Loucy (cell line): ENCODE results near the gene MYO1D.

Experiments used
- H2AFZ ChIP-seq: fragments of 200-600 bp; sonication (generic); 2 replicates; pipeline ENCODE4 v1.6.0; 2016; ENCODE audit warnings: antibody characterized with exemption, mild to moderate bottlenecking, low read length, moderate library complexity
- H3F3A ChIP-seq: fragments of 200-600 bp; 2 replicates; pipeline ENCODE4 v1.6.0; 2016; ENCODE audit warnings: antibody characterized with exemption, low read depth, mild to moderate bottlenecking
- H3K27me3 ChIP-seq: fragments of 200-600 bp; sonication (generic); 2 replicates; pipeline ENCODE4 v1.6.1; 2014; ENCODE audit warnings: low read length, mild to moderate bottlenecking; ENCODE audit not compliant: insufficient read depth, poor library complexity, severe bottlenecking
- H3K36me3 ChIP-seq: fragments of 200-600 bp; sonication (generic); 2 replicates; pipeline ENCODE4 v1.6.1; 2016; ENCODE audit warnings: low read length; ENCODE audit not compliant: insufficient read depth
- H3K4me1 ChIP-seq: fragments of 200-600 bp; sonication (generic); 2 replicates; pipeline ENCODE4 v1.5.1; 2014; ENCODE audit warnings: low read length, mild to moderate bottlenecking; ENCODE audit not compliant: insufficient read depth, poor library complexity, severe bottlenecking
- H3K4me2 ChIP-seq: fragments of 200-600 bp; sonication (generic); 2 replicates; pipeline ENCODE4 v1.6.0; 2014; ENCODE audit warnings: antibody characterized with exemption, low read length, low read depth, mild to moderate bottlenecking; ENCODE audit not compliant: poor library complexity, severe bottlenecking
- H3K4me3 ChIP-seq: fragments of 200-600 bp; sonication (generic); 2 replicates; pipeline ENCODE4 v1.5.1; 2014; ENCODE audit warnings: low read length, mild to moderate bottlenecking, mixed read lengths; ENCODE audit not compliant: poor library complexity, severe bottlenecking
- H3K79me2 ChIP-seq: fragments of 200-600 bp; sonication (generic); 2 replicates; pipeline ENCODE4 v1.6.1; 2014; ENCODE audit warnings: low read length; ENCODE audit not compliant: insufficient read depth
- H3K9ac ChIP-seq: fragments of 200-600 bp; sonication (generic); 2 replicates; pipeline ENCODE4 v1.6.0; 2014; ENCODE audit warnings: mild to moderate bottlenecking, low read depth, low read length, moderate library complexity; ENCODE audit not compliant: poor library complexity, severe bottlenecking
- H3K9me2 ChIP-seq: fragments of 200-600 bp; sonication (generic); replicated peaks from 2 replicates; pipeline ENCODE4 v1.6.1; 2016; ENCODE audit warnings: low read depth, low read length, mixed read lengths
- H3K9me3 ChIP-seq: fragments of 200-600 bp; sonication (generic); 2 replicates; pipeline ENCODE4 v1.6.1; 2014; ENCODE audit warnings: mild to moderate bottlenecking, antibody characterized with exemption, low read length, low read depth; ENCODE audit not compliant: insufficient read depth
- H4K20me1 ChIP-seq: fragments of 200-600 bp; sonication (generic); 2 replicates; pipeline ENCODE4 v1.6.0; 2014; ENCODE audit warnings: antibody characterized with exemption, low read length, mild to moderate bottlenecking; ENCODE audit not compliant: insufficient read depth, poor library complexity, severe bottlenecking
- EZH2phosphoT487 ChIP-seq: fragments of 200-600 bp; IDR thresholded peaks from 2 replicates; pipeline ENCODE4 v1.6.1; 2018; ENCODE audit warnings: antibody characterized with exemption, mild to moderate bottlenecking, moderate library complexity, borderline replicate concordance
- TF ChIP-seq, protein P1 (sequence below): fragments of 200-600 bp; sonication (generic); conservative IDR thresholded peaks from 2 replicates; pipeline ENCODE4 v1.5.1; 2014; ENCODE audit warnings: mild to moderate bottlenecking, antibody characterized with exemption, low read length

Gene MYO1D

DNA sequence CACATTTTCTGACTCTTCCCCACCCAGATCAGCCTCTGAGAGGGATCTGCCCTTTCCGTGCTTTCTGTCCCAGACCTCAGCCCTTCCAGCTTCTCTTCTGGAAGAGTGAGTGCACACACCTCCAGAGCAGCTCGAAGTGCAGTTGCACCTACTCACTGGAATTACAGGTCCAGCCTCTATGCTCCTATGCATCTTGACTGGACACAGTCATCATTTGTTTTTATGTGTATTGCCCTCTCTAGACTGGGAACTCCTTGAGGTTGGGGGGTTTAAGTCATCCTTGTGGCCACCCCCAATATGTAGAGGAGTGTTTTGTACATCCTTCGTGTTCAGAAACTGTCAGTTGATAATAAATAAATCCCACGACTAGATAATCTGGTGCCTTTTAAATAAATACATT lies 308.2 kb downstream of the MYO1D start:
- Histone ChIP-seq H3K4me1 (peaks cover 9% of the 10 kb centered on the region), H3K4me3 (no peak overlapping the region), H4K20me1 (no peaks in the 10 kb centered on the region), H3K9me2 (no peaks in the 10 kb centered on the region), H2AFZ (no peak overlapping the region), H3K9me3 (no peaks in the 10 kb centered on the region), H3K4me2 (no peak overlapping the region), H3F3A (no peaks in the 10 kb centered on the region), H3K36me3 (no peaks in the 10 kb centered on the region), H3K27me3 (no peaks in the 10 kb centered on the region), H3K9ac (no peak overlapping the region), H3K79me2 (no peaks in the 10 kb centered on the region)
- TF ChIP-seq, protein P1, sequence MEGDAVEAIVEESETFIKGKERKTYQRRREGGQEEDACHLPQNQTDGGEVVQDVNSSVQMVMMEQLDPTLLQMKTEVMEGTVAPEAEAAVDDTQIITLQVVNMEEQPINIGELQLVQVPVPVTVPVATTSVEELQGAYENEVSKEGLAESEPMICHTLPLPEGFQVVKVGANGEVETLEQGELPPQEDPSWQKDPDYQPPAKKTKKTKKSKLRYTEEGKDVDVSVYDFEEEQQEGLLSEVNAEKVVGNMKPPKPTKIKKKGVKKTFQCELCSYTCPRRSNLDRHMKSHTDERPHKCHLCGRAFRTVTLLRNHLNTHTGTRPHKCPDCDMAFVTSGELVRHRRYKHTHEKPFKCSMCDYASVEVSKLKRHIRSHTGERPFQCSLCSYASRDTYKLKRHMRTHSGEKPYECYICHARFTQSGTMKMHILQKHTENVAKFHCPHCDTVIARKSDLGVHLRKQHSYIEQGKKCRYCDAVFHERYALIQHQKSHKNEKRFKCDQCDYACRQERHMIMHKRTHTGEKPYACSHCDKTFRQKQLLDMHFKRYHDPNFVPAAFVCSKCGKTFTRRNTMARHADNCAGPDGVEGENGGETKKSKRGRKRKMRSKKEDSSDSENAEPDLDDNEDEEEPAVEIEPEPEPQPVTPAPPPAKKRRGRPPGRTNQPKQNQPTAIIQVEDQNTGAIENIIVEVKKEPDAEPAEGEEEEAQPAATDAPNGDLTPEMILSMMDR: no peak
- no peak for TF ChIP-seq EZH2phosphoT487

DNA sequence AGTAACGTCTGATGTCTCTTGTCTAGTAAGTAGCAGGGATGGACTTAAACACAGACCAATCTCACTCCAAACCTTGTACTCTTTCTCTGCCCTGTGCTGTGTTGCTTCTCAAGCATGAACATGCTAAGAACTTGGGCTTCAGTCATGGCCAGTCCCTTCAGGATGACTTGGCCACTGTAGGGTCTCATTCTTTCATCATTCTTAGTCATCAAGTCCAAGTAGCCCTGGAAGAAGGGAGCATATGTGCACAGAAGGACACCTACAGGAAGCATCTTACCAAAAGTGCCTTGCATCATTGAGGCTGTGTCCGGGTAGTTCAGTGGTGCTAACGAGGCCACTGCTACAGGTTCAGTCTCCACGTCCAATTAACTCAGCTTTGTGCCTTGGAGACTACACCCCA lies 309.4 kb downstream of the MYO1D start:
- Histone ChIP-seq H3K9ac (no peak overlapping the region), H4K20me1 (no peaks in the 10 kb centered on the region), H3K4me2 (no peak overlapping the region), H3F3A (no peaks in the 10 kb centered on the region), H3K9me3 (no peaks in the 10 kb centered on the region), H3K27me3 (no peaks in the 10 kb centered on the region), H3K9me2 (no peaks in the 10 kb centered on the region), H3K79me2 (no peaks in the 10 kb centered on the region), H2AFZ (no peak overlapping the region), H3K4me3 (no peak overlapping the region), H3K36me3 (no peaks in the 10 kb centered on the region), H3K4me1 (peaks cover 9% of the 10 kb centered on the region)
- no peak for TF ChIP-seq EZH2phosphoT487
- TF ChIP-seq, protein P1: no peak

DNA sequence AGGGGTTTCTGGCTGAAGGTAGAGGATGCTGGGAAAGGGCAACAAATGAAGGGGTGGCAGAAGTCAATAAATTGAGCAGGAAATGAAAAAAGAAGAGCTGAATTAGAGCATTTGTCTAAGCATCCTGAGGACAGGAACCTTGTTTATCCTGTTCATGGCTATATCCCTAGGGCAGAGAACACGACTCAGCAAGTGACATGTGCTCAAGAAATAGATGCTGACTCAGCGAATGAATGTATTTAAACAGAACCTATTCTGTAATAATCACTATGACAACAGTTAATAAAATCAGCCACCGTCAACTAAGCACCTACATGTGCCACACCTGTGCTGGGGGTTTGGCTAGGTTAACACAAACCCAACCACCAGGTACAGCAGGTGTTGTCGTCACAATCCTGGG lies 309.8 kb downstream of the MYO1D start:
- no peak overlapping the region for H3K4me2 ChIP-seq
- no peak for TF ChIP-seq EZH2phosphoT487
- TF ChIP-seq, protein P1: no peak
- no peaks in the 10 kb centered on the region for H3K27me3 ChIP-seq
- H4K20me1 ChIP-seq: no peaks in the 10 kb centered on the region
- no peaks in the 10 kb centered on the region for H3F3A ChIP-seq
- H3K9ac ChIP-seq: no peak overlapping the region
- H3K36me3 ChIP-seq: no peaks in the 10 kb centered on the region
- no peaks in the 10 kb centered on the region for H3K9me2 ChIP-seq
- peaks cover 9% of the 10 kb centered on the region for H3K4me1 ChIP-seq
- H3K9me3 ChIP-seq: no peaks in the 10 kb centered on the region
- no peaks in the 10 kb centered on the region for H3K79me2 ChIP-seq
- H3K4me3 ChIP-seq: no peak overlapping the region
- no peak overlapping the region for H2AFZ ChIP-seq
